ENCODE data around the gene PHC3.

PHC3 gene

DNA sequence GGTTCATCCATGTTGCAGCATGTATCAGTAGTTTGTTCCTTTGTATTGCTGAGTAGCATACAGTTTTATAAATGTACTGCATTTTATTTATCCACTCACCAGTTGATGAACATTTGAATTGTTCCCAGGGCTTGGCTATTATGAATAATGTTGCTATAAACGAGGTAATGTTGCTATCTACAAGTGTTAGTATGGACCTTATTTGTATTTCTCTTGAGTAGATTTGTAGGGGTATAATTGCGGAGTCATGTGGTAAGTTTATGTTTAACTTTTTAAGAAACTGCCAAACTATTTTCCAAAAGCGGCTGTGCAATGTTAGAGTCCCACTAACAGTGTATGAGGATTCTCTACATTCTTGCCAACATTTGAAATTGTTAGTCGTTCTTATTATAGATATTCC, 130.8 kb downstream of the PHC3 start:
- Histone ChIP-seq H3K36me3 (ENCODE audit: control insufficient read depth in 1 of 2, insufficient read depth in 2 of 2, low read length in 2 of 2) (peaks cover 2 to 7% of the 10 kb centered on the region in 2 donors), H3K27ac (ENCODE audit: low read depth, low read length) (no peak overlapping the region), H3K9ac (ENCODE audit: low read depth in 1 of 2, low read length in 2 of 2) (no peak overlapping the region), H3K9me3 (ENCODE audit: control insufficient read depth in 1 of 2, low read length in 2 of 2) (no peaks in the 10 kb centered on the region), H3K27me3 (ENCODE audit: control insufficient read depth in 1 of 2, insufficient read depth in 2 of 2, low read length in 2 of 2) (no peaks in the 10 kb centered on the region), H3K4me1 (ENCODE audit: control insufficient read depth in 1 of 2, insufficient read depth in 2 of 2, low read length in 2 of 2) (peaks cover 30 to 33% of the 10 kb centered on the region in 2 donors), H3K4me3 (ENCODE audit: low read depth in 1 of 2, low read length in 2 of 2) (no peak overlapping the region)

DNA sequence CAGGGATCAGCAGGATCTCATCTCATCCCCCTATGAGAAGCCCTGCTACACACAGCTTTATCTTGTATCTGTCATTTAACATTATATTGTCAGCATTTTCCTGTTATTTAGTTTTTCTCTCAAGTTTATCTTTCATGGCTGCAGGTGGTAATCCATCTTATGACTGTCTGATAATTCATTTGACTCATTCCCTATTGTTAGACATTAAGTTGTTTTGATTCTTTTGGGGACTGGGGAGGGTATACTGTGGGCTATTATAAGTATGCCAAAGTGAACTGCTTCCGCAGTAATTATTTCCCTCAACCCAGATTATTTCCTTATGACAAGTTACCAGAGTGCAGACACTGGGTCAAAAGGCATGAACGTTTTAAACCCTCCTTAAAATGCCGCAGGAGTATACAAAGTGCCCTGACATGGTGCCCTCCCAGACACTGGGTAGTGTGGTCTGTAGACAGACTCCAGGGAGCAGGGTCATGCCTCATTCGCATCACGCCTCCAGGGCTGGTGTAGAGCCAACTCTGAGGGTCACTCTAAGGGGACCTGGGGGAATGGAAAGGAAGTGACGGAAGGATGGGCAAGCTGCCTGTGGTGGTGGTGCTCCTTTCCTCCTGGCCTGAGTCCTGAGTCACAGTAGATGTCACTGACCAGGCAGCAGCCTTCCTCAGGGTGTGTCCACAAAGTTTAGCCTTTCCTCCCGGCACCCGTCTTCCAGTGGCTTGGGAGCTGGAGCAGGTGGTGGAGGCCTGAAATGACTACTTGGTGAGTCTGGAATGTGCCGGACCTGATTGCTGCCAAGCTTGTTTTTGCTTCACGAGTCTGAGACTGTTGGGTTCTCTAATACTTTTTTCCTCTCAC, 132.2 kb downstream of the PHC3 start:
- Histone ChIP-seq H3K27ac (ENCODE audit: low read depth, low read length) (peak overlapping the region; percentile 58), H3K27me3 (ENCODE audit: control insufficient read depth in 1 of 2, insufficient read depth in 2 of 2, low read length in 2 of 2) (no peaks in the 10 kb centered on the region), H3K4me1 (ENCODE audit: control insufficient read depth in 1 of 2, insufficient read depth in 2 of 2, low read length in 2 of 2) (peaks cover 40 to 44% of the 10 kb centered on the region in 2 donors), H3K4me3 (ENCODE audit: low read depth in 1 of 2, low read length in 2 of 2) (peak overlapping the region; percentile 8 to 10), H3K9me3 (ENCODE audit: control insufficient read depth in 1 of 2, low read length in 2 of 2) (no peaks in the 10 kb centered on the region), H3K36me3 (ENCODE audit: control insufficient read depth in 1 of 2, insufficient read depth in 2 of 2, low read length in 2 of 2) (peaks cover 3 to 6% of the 10 kb centered on the region in 2 donors), H3K9ac (ENCODE audit: low read depth in 1 of 2, low read length in 2 of 2) (peak overlapping the region; percentile 26 to 31)

DNA sequence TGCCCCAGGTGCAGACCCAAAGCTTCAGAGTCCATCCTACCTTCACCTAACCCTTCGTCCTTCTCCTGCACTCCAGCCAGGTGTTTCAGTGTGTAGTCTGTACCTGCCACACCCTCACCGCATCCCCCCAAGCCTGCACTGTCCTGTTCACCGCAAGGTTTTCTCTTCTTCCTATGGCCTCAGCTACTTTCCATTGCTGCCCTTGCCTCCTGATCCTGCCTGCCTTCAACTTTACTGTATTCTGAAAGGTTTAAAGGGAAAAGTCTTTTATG, 134.5 kb downstream of the PHC3 start:
- peaks cover 3 to 6% of the 10 kb centered on the region in 2 donors for H3K36me3 ChIP-seq (ENCODE audit: control insufficient read depth in 1 of 2, insufficient read depth in 2 of 2, low read length in 2 of 2)
- peak overlapping the region; percentile 43 to 56 for H3K9ac ChIP-seq (ENCODE audit: low read depth in 1 of 2, low read length in 2 of 2)
- H3K27ac ChIP-seq (ENCODE audit: low read depth, low read length) = peak overlapping the region; percentile 65
- H3K27me3 ChIP-seq (ENCODE audit: control insufficient read depth in 1 of 2, insufficient read depth in 2 of 2, low read length in 2 of 2) = no peaks in the 10 kb centered on the region
- no peaks in the 10 kb centered on the region for H3K9me3 ChIP-seq (ENCODE audit: control insufficient read depth in 1 of 2, low read length in 2 of 2)
- H3K4me1 ChIP-seq (ENCODE audit: control insufficient read depth in 1 of 2, insufficient read depth in 2 of 2, low read length in 2 of 2) = peaks cover 41 to 53% of the 10 kb centered on the region in 2 donors
- peak overlapping the region; percentile 18 to 26 for H3K4me3 ChIP-seq (ENCODE audit: low read depth in 1 of 2, low read length in 2 of 2)

DNA sequence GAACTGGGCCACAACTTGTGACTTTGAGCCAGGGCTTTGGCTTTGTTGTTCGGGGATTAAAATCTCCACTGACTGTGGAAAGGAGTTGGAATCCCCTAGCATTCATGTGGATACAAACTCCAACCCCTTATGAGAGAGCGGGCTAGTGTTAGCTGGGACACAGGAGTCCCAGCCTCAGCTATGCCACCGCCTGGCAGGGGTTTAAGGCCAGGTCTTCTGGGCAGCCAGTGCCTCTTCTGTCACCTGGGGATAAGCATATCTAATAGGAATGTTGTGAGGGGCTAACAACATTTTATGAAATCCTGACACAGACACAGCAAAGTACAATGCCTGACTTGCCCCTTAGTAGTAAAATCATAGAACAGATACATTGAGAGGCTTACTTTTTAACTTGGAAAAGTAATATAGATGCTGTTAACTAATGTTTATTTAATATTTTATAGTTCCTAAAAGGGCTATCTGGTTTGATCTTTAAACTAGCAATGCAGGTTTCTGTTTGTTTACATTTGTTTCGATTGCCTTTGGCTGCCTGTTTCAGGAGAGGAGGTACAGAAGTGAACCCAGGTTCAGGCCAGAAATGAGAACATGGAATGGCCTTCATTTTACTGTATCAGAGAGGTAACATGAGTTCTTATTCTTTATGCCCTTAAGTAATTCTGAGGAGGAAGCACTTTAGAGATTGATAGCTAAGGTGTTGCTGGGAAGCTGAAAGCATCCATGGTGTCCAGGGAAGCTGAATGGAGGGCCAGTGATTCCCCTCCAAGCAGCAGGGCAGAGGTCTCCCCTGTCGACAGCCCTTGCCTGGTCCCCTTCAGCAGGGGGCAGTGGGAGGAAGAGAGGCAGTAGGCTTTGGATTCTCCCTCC, 135.0 kb downstream of the PHC3 start:
- H3K9ac ChIP-seq (ENCODE audit: low read depth in 1 of 2, low read length in 2 of 2) = peak overlapping the region; percentile 43 to 56
- no peaks in the 10 kb centered on the region for H3K27me3 ChIP-seq (ENCODE audit: control insufficient read depth in 1 of 2, insufficient read depth in 2 of 2, low read length in 2 of 2)
- peaks cover 45 to 53% of the 10 kb centered on the region in 2 donors for H3K4me1 ChIP-seq (ENCODE audit: control insufficient read depth in 1 of 2, insufficient read depth in 2 of 2, low read length in 2 of 2)
- H3K9me3 ChIP-seq (ENCODE audit: control insufficient read depth in 1 of 2, low read length in 2 of 2) = no peaks in the 10 kb centered on the region
- H3K4me3 ChIP-seq (ENCODE audit: low read depth in 1 of 2, low read length in 2 of 2) = peak overlapping the region; percentile 27 to 37
- H3K36me3 ChIP-seq (ENCODE audit: control insufficient read depth in 1 of 2, insufficient read depth in 2 of 2, low read length in 2 of 2) = peaks cover 4 to 5% of the 10 kb centered on the region in 2 donors
- H3K27ac ChIP-seq (ENCODE audit: low read depth, low read length) = peak overlapping the region; percentile 65

DNA sequence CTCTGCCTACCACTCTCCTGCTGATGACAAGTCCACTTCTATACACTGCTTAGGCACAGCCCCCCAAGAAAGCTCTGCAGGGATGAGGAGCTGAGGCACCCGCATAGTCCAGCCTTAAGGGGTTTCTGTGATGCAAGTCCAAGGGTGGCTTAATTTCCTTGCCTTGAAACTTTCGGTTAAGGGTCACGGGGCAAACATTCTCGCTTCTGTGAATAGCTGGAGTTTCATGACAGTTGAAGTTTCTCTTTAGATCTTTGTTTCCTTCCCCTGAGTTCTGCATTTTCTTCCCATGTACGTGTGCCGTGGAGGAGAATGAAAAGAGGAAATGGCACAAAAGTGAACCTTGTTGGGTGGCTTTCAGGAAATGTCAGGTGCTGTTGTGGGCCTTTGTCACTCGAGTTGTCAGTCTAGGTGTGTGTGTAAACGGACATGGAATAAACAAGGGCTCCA, 136.7 kb downstream of the PHC3 start:
- Histone ChIP-seq H3K36me3 (ENCODE audit: control insufficient read depth in 1 of 2, insufficient read depth in 2 of 2, low read length in 2 of 2) (peaks cover 4 to 6% of the 10 kb centered on the region in 2 donors), H3K4me1 (ENCODE audit: control insufficient read depth in 1 of 2, insufficient read depth in 2 of 2, low read length in 2 of 2) (peaks cover 51 to 52% of the 10 kb centered on the region in 2 donors), H3K27ac (ENCODE audit: low read depth, low read length) (peak overlapping the region; percentile 60), H3K9me3 (ENCODE audit: control insufficient read depth in 1 of 2, low read length in 2 of 2) (no peaks in the 10 kb centered on the region), H3K27me3 (ENCODE audit: control insufficient read depth in 1 of 2, insufficient read depth in 2 of 2, low read length in 2 of 2) (no peaks in the 10 kb centered on the region), H3K9ac (ENCODE audit: low read depth in 1 of 2, low read length in 2 of 2) (peak overlapping the region; percentile 52 to 57), H3K4me3 (ENCODE audit: low read depth in 1 of 2, low read length in 2 of 2) (peak overlapping the region; percentile 46)

DNA sequence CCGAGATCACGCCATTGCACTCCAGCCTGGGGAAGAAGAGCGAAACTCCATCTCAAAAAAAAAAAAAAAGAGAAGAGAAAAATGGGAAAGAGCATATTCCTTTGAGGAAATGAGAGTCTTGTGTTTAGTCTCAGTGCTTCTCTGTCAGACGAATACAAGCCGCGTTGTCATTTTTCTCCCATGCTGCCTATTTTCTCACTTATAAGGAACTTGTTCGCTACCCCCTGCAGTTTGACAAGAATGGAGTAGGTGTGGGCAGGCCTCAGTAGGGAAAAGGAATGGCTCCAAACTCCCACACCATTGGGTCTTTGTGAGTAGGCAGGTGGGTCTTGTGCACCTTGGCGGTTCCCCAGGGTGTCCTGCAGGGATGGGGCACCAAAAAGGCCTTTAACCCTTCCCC, 137.3 kb downstream of the PHC3 start:
- Histone ChIP-seq H3K27ac (ENCODE audit: low read depth, low read length) (peak overlapping the region; percentile 60), H3K27me3 (ENCODE audit: control insufficient read depth in 1 of 2, insufficient read depth in 2 of 2, low read length in 2 of 2) (no peaks in the 10 kb centered on the region), H3K9me3 (ENCODE audit: control insufficient read depth in 1 of 2, low read length in 2 of 2) (no peaks in the 10 kb centered on the region), H3K36me3 (ENCODE audit: control insufficient read depth in 1 of 2, insufficient read depth in 2 of 2, low read length in 2 of 2) (peaks cover 4 to 6% of the 10 kb centered on the region in 2 donors), H3K4me1 (ENCODE audit: control insufficient read depth in 1 of 2, insufficient read depth in 2 of 2, low read length in 2 of 2) (peaks cover 46 to 47% of the 10 kb centered on the region in 2 donors), H3K9ac (ENCODE audit: low read depth in 1 of 2, low read length in 2 of 2) (peak overlapping the region; percentile 52 to 57), H3K4me3 (ENCODE audit: low read depth in 1 of 2, low read length in 2 of 2) (peak overlapping the region in 1 of 2 donors; percentile 46)

DNA sequence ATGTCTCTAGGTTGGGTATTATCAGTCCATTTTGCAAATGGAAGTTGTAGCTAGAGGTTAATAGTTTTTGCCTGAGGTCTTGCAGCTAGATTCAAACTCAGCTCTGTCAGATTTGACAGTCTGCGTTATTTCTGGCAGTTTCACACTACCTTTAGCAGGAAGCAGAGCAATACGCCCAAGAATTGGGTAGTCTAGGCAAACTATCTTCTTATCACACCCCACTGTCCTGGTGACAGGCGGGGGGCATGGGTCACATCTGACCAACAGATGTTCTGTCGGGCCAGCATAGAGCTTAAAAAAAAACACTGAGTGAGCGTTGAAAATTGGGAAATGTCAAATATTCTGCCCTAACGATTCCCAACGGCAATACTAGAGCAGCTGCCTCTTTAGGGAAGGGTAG, 138.0 kb downstream of the PHC3 start:
- no peak overlapping the region for H3K27ac ChIP-seq (ENCODE audit: low read depth, low read length)
- peaks cover 38 to 39% of the 10 kb centered on the region in 2 donors for H3K4me1 ChIP-seq (ENCODE audit: control insufficient read depth in 1 of 2, insufficient read depth in 2 of 2, low read length in 2 of 2)
- H3K27me3 ChIP-seq (ENCODE audit: control insufficient read depth in 1 of 2, insufficient read depth in 2 of 2, low read length in 2 of 2) = no peaks in the 10 kb centered on the region
- no peak overlapping the region for H3K9ac ChIP-seq (ENCODE audit: low read depth in 1 of 2, low read length in 2 of 2)
- peaks cover 4 to 6% of the 10 kb centered on the region in 2 donors for H3K36me3 ChIP-seq (ENCODE audit: control insufficient read depth in 1 of 2, insufficient read depth in 2 of 2, low read length in 2 of 2)
- no peak overlapping the region for H3K4me3 ChIP-seq (ENCODE audit: low read depth in 1 of 2, low read length in 2 of 2)
- no peaks in the 10 kb centered on the region for H3K9me3 ChIP-seq (ENCODE audit: control insufficient read depth in 1 of 2, low read length in 2 of 2)

DNA sequence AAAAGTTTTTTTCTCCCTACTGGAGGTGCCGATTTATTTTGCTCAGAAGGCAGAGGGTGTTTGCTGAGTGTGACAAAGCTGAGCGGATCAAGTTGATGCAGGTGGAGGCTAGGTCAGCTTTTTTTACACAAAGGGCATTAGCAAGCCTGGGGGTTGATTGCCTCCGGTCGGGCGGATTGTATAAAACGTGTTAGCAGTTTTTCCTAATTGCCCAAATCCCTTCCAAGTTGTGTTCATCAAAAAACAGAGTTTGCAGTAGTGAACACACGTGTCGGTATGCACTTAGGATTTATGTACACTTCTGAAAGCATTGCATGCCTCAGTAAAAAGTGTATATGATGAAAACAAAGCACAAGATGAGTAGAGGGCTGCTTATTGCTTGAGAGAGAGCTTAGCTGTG, 141.1 kb downstream of the PHC3 start:
- H3K36me3 ChIP-seq (ENCODE audit: control insufficient read depth in 1 of 2, insufficient read depth in 2 of 2, low read length in 2 of 2) = peaks cover 3 to 4% of the 10 kb centered on the region in 2 donors
- peak overlapping the region; percentile 77 to 91 for H3K4me3 ChIP-seq (ENCODE audit: low read depth in 1 of 2, low read length in 2 of 2)

DNA sequence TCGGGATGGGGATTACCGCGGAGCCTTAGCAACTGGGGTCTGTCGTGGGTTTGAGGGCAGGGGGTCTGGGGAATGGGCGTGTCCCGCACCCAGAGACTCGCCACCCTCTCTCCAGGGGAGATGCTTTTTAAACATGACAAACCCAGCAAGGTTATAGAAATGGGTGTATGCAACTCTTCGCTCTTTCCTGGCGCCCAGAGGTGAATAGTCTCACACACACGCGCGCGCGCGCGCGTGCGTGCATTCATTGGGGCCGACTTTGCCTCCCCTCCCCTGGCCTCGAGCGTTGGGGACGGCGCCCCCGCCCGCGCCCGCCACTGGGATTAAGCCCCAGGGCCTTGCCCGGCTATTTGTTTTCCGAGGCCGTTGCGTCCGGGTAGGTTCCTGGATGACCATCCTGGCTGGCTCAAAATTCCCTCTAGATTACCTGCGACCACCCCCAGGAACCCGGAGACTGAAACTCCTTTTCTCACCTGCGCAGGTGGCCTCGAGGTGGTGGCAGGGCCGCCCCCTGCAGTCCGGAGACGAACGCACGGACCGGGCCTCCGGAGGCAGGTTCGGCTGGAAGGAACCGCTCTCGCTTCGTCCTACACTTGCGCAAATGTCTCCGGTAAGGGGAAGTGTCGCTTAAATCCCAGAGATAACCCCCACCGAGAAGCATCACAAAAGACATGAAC, 143.0 kb downstream of the PHC3 start:
- H3K4me1 ChIP-seq (ENCODE audit: control insufficient read depth in 1 of 2, insufficient read depth in 2 of 2, low read length in 2 of 2) = peaks cover 10 to 17% of the 10 kb centered on the region in 2 donors
- H3K36me3 ChIP-seq (ENCODE audit: control insufficient read depth in 1 of 2, insufficient read depth in 2 of 2, low read length in 2 of 2) = peaks cover 3 to 4% of the 10 kb centered on the region in 2 donors
- H3K9ac ChIP-seq (ENCODE audit: low read depth in 1 of 2, low read length in 2 of 2) = peak overlapping the region; percentile 69 to 89
- no peaks in the 10 kb centered on the region for H3K27me3 ChIP-seq (ENCODE audit: control insufficient read depth in 1 of 2, insufficient read depth in 2 of 2, low read length in 2 of 2)
- no peaks in the 10 kb centered on the region for H3K9me3 ChIP-seq (ENCODE audit: control insufficient read depth in 1 of 2, low read length in 2 of 2)
- H3K4me3 ChIP-seq (ENCODE audit: low read depth in 1 of 2, low read length in 2 of 2) = peak overlapping the region; percentile 77 to 91
- H3K27ac ChIP-seq (ENCODE audit: low read depth, low read length) = peak overlapping the region; percentile 75

More for the DNA sequence above, 141.1 kb downstream of the PHC3 start:
- Histone ChIP-seq H3K9ac (ENCODE audit: low read depth in 1 of 2, low read length in 2 of 2) (peak overlapping the region; percentile 39 to 69), H3K27me3 (ENCODE audit: control insufficient read depth in 1 of 2, insufficient read depth in 2 of 2, low read length in 2 of 2) (no peaks in the 10 kb centered on the region), H3K27ac (ENCODE audit: low read depth, low read length) (no peak overlapping the region), H3K4me1 (ENCODE audit: control insufficient read depth in 1 of 2, insufficient read depth in 2 of 2, low read length in 2 of 2) (peaks cover 21% of the 10 kb centered on the region in 2 donors), H3K9me3 (ENCODE audit: control insufficient read depth in 1 of 2, low read length in 2 of 2) (no peaks in the 10 kb centered on the region)

All from duodenal mucosa (tissue), 2 donors.